HG03039 (cell line): ENCODE measurements around the gene SLC4A9.

Experiments used
- ATAC-seq: cut with Tn5 transposase; IDR thresholded peaks from one replicate; pipeline ENCODE4 v1.9.1; 2021; ENCODE audit warnings: mild to moderate bottlenecking, moderate library complexity; ENCODE audit not compliant: unreplicated experiment

Gene SLC4A9

GRCh38 chr5:140360101-140360500 lies at the start of gene SLC4A9:
SLC4A9 (plus strand) TSS chr5:140360194; CDS start chr5:140360237, 43 bp downstream.
- ATAC-seq = no peak

- ATAC-seq = no peak
Measured at GRCh38 chr5:140310434-140310833, 49.6 kb upstream of the SLC4A9 start.

GRCh38 chr5:140311011-140311467 lies 49.0 kb upstream of the SLC4A9 start:
- no peak for ATAC-seq

GRCh38 chr5:140312067-140312790 lies 47.8 kb upstream of the SLC4A9 start:
- no peak for ATAC-seq

- ATAC-seq = no peak
Measured at GRCh38 chr5:140312791-140313189, 47.2 kb upstream of the SLC4A9 start.

GRCh38 chr5:140317859-140318258 lies 42.1 kb upstream of the SLC4A9 start:
- ATAC-seq = no peak

GRCh38 chr5:140318792-140319191 lies 41.2 kb upstream of the SLC4A9 start:
- ATAC-seq = no peak

GRCh38 chr5:140319833-140320232 lies 40.2 kb upstream of the SLC4A9 start:
- no peak for ATAC-seq

- ATAC-seq = no peak
Measured at GRCh38 chr5:140321796-140322195, 38.2 kb upstream of the SLC4A9 start.

- no peak for ATAC-seq
Measured at GRCh38 chr5:140322751-140323731, 37.0 kb upstream of the SLC4A9 start.

- ATAC-seq = no peak
Measured at GRCh38 chr5:140324041-140324600, 35.9 kb upstream of the SLC4A9 start.

- no peak for ATAC-seq
Measured at GRCh38 chr5:140324617-140325241, 35.3 kb upstream of the SLC4A9 start.

- no peak for ATAC-seq
Measured at GRCh38 chr5:140325486-140325885, 34.5 kb upstream of the SLC4A9 start.

- no peak for ATAC-seq
Measured at GRCh38 chr5:140327589-140327988, 32.4 kb upstream of the SLC4A9 start.

- ATAC-seq = no peak
Measured at GRCh38 chr5:140328036-140328764, 31.8 kb upstream of the SLC4A9 start.

- no peak for ATAC-seq
Measured at GRCh38 chr5:140329739-140330481, 30.1 kb upstream of the SLC4A9 start.

- no peak for ATAC-seq
Measured at GRCh38 chr5:140331638-140332037, 28.4 kb upstream of the SLC4A9 start.

GRCh38 chr5:140336388-140336787 lies 23.6 kb upstream of the SLC4A9 start:
- no peak for ATAC-seq

- ATAC-seq = no peak
Measured at GRCh38 chr5:140337880-140338279, 22.1 kb upstream of the SLC4A9 start.

GRCh38 chr5:140338336-140338735 lies 21.7 kb upstream of the SLC4A9 start:
- no peak for ATAC-seq
